CD4-positive, CD25-positive, alpha-beta regulatory T cell (primary cell): Measurements from ENCODE around the gene MED13L. TPM values are rescaled to one million over a fixed set of nuclear protein-coding genes. Genes with fewer than 3 reads are reported as not detected.
A peak's percentile ranks its signal among the peaks of the same experiment; 100 is the strongest.

Source experiments
- ATAC-seq, 2 donors: fragments of 150-1000 bp; cut with Tn5 transposase; one replicate each; pipeline ENCODE4 v1.10.0; 2021; ENCODE audit warnings: low read depth in 2 of 2, moderate number of reproducible peaks in 2 of 2, moderate library complexity in 1 of 2
- DNase-seq, 3 donors: peaks; one replicate each; pipeline versions ENCODE4 v3.0.0 to v3.0.0-alpha.2; 2012 to 2022; ENCODE audit warnings: mixed read lengths in 1 of 3
- H3K27ac ChIP-seq: one replicate; pipeline ENCODE4 v1.7.0; 2013; ENCODE audit warnings: mild to moderate bottlenecking, low read length; ENCODE audit not compliant: insufficient read depth, poor library complexity, severe bottlenecking
- H3K27me3 ChIP-seq: one replicate; pipeline ENCODE4 v1.7.0; 2013; ENCODE audit warnings: low read length; ENCODE audit not compliant: control insufficient read depth, insufficient read depth
- H3K36me3 ChIP-seq: one replicate; pipeline ENCODE4 v1.7.0; 2013; ENCODE audit warnings: mild to moderate bottlenecking, low read length, moderate library complexity; ENCODE audit not compliant: control insufficient read depth, insufficient read depth
- H3K4me1 ChIP-seq: 2 replicates; pipeline ENCODE4 v1.7.0; 2013; ENCODE audit warnings: mild to moderate bottlenecking, low read length; ENCODE audit not compliant: insufficient read depth, control insufficient read depth, poor library complexity, severe bottlenecking
- H3K4me3 ChIP-seq: one replicate; pipeline ENCODE4 v1.7.0; 2013; ENCODE audit warnings: low read depth, mild to moderate bottlenecking, low read length, moderate library complexity
- H3K9me3 ChIP-seq, 2 experiments: 1 replicate in 1 of 2; 2 replicates in 1 of 2; pipeline ENCODE4 v1.7.0; 2013; ENCODE audit warnings: low read length in 2 of 2, mild to moderate bottlenecking in 1 of 2, moderate library complexity in 1 of 2; ENCODE audit not compliant: control insufficient read depth in 2 of 2
- H3K27ac Mint-ChIP-seq, 3 donors: one replicate each; pipeline ENCODE4 v1.8.0; 2020 to 2022; ENCODE audit warnings: mild to moderate bottlenecking in 3 of 3, mixed read lengths in 3 of 3, moderate library complexity in 2 of 3
- H3K27me3 Mint-ChIP-seq: one replicate; pipeline ENCODE4 v1.8.0; 2022; ENCODE audit warnings: mild to moderate bottlenecking, mixed read lengths
- H3K36me3 Mint-ChIP-seq: one replicate; pipeline ENCODE4 v1.8.0; 2020; ENCODE audit warnings: mixed read lengths
- H3K4me1 Mint-ChIP-seq, 4 donors: one replicate each; pipeline ENCODE4 v1.8.0; 2020 to 2022; ENCODE audit warnings: mixed read lengths in 4 of 4, mild to moderate bottlenecking in 1 of 4
- H3K4me3 Mint-ChIP-seq, 4 donors: one replicate each; pipeline ENCODE4 v1.8.0; 2020 to 2022; ENCODE audit warnings: mild to moderate bottlenecking in 4 of 4, mixed read lengths in 4 of 4, moderate library complexity in 3 of 4
- H3K9me3 Mint-ChIP-seq, 7 donors: one replicate each; pipeline ENCODE4 v1.8.0; 2020 to 2022; ENCODE audit warnings: mixed read lengths in 7 of 7, mild to moderate bottlenecking in 3 of 7, moderate library complexity in 2 of 7
- polyA plus RNA-seq, 4 donors: library from polyadenylated mRNA; unstranded; fragments of 300-500 nt; fragmentation: Illumina TruSeq; gene quantifications; one replicate each; pipeline ENCODE4 v1.2.3, GENCODE V29; 2021
- total RNA-seq: library from RNA; stranded (reverse); gene quantifications from one replicate; pipeline ENCODE4 v1.2.3, GENCODE V29; 2022

MED13L gene
- total and polyA plus RNA-seq, 5 donors from 2014 or later = 4.5 to 179 (median 7.0) TPM

DNA sequence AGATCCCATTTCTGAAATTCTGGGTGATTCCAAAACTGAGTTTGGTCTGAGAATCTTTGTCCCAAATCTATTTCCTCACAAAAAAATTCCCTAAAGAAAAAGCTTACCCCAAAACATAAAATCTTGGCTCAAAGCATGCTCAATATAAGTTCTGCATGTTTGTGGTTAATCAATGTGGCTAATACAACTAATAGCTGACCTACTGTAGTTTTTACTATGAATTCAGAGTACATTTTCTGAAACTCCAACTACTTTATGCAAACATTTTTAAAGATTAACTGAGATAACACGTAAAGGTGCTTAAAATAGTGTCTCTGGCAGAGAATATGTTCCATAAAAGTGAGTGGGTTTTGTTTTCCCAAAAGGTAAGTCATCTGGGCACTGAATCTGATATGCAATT, 133.1 kb downstream of the MED13L start:
- Mint-ChIP-seq H3K9me3 (no peaks in the 10 kb centered on the region), H3K27ac (peak overlapping the region in 2 of 3 donors; percentile 33 to 77), H3K36me3 (no peaks in the 10 kb centered on the region), H3K4me3 (peak overlapping the region in 2 of 4 donors; percentile 15 to 31), H3K4me1 (peaks cover 38 to 49% (median 42%) of the 10 kb centered on the region in 4 donors), H3K27me3 (no peaks in the 10 kb centered on the region)
- DNase-seq (no peak), ATAC-seq (no peak)
- Histone ChIP-seq H3K4me3 (no peak overlapping the region), H3K4me1 (peaks cover 21% of the 10 kb centered on the region), H3K36me3 (no peaks in the 10 kb centered on the region), H3K27ac (no peak overlapping the region), H3K9me3 (no peaks in the 10 kb centered on the region), H3K27me3 (no peaks in the 10 kb centered on the region)

DNA sequence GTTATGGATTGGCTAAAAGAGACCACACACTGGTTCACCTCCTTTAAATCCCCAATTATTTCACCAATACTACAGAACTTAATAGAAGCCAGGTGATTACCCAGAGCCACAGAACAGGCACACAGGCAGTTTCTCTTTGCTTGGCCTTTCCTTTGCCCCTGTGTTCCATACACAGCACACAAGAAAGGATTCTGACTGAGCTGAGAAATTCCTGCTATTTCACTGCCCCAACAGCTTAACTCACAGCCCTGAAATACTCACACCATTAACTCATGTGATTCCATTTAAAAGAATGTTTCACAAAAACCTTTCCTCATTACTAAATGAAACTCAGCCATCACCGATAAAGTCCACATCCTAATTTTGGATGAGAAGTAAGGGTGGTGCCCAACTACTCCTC, 133.6 kb downstream of the MED13L start:
- H3K4me3 Mint-ChIP-seq = peak overlapping the region in 3 of 4 donors; percentile 26 to 73 (median 31)
- peak overlapping the region; percentile 33 for H3K4me3 ChIP-seq
- H3K9me3 ChIP-seq = no peaks in the 10 kb centered on the region
- H3K27me3 Mint-ChIP-seq = no peaks in the 10 kb centered on the region
- H3K9me3 Mint-ChIP-seq = no peaks in the 10 kb centered on the region
- peaks cover 16% of the 10 kb centered on the region for H3K4me1 ChIP-seq
- no peaks in the 10 kb centered on the region for H3K36me3 Mint-ChIP-seq
- ATAC-seq (no peak), DNase-seq (no peak)
- H3K36me3 ChIP-seq = no peaks in the 10 kb centered on the region
- peak overlapping the region in 1 of 3 donors; percentile 77 for H3K27ac Mint-ChIP-seq
- no peak overlapping the region for H3K27ac ChIP-seq
- H3K4me1 Mint-ChIP-seq = peaks cover 33 to 48% (median 39%) of the 10 kb centered on the region in 4 donors
- H3K27me3 ChIP-seq = no peaks in the 10 kb centered on the region

DNA sequence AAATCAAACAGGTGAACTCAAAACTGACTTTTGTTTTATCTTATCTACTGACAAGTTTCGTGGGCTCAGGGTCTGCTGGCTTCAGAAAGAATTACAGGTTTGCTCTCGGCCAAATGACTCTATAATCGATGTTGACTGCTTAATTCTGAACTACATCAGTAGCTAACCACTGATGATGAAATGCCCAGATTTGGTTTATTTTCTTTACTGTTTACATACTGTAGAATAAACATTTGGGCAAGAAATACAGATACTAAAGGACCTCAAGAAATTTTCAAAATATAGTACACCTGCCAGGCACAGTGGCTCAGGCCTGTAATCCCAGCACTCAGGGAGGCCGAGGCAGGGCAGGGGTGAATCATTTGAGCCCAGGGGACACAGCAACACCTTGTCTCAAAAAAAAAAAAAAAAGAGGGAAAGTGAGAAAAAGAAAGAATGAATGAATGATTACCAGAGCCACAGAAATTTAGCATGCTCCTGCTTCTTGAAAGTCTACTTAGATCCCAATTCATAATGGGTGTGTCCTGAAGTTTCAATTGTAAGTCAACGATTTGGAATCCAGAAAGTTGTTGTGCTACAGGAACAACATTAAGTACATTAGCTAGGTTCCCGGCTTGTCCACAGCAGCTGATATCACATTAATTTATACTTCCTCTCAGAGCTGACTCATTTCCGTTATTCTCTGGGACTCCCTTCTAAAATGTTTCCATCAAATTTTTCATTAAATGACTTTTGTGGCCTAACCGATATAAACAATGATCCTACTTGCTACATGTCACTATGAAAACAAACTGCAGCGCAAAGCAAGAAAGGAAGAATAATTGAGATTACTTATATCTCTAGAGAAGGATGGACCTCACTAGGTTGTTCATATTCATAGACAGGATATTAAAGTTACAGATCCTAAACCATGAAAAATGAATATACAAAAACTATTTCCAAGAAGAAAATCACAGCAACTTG, 134.3 kb downstream of the MED13L start:
- peak overlapping the region; percentile 20 to 77 (median 65) for H3K27ac Mint-ChIP-seq
- H3K4me1 ChIP-seq = peaks cover 16% of the 10 kb centered on the region
- peaks cover 29 to 51% (median 39%) of the 10 kb centered on the region in 4 donors for H3K4me1 Mint-ChIP-seq
- H3K36me3 Mint-ChIP-seq = no peaks in the 10 kb centered on the region
- no peak overlapping the region for H3K27ac ChIP-seq
- H3K9me3 Mint-ChIP-seq = no peaks in the 10 kb centered on the region
- peak in 1 of 3 donors; percentile 55 for DNase-seq
- no peaks in the 10 kb centered on the region for H3K27me3 ChIP-seq
- peak overlapping the region; percentile 26 to 73 (median 56) for H3K4me3 Mint-ChIP-seq
- H3K4me3 ChIP-seq = peak overlapping the region; percentile 33
- no peaks in the 10 kb centered on the region for H3K9me3 ChIP-seq
- no peaks in the 10 kb centered on the region for H3K27me3 Mint-ChIP-seq
- ATAC-seq = no peak
- H3K36me3 ChIP-seq = no peaks in the 10 kb centered on the region

DNA sequence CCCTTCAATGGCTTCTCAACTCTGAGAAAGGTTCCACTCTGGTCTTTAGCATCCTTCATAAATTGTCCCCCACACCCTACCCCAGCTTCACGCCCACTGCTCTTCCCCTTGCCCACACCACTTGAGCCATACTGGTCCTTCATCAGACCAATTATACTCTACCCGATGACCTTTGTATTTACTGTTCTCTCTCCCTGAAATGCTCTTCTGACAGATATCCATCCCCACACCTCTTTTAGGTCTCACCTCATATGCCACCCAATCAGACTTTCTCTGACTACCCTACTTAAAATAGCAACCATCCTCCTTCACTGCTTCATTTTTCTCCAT, 135.7 kb downstream of the MED13L start:
- Histone ChIP-seq H3K27me3 (no peaks in the 10 kb centered on the region), H3K9me3 (no peaks in the 10 kb centered on the region), H3K4me3 (no peak overlapping the region), H3K4me1 (peaks cover 18% of the 10 kb centered on the region), H3K36me3 (no peaks in the 10 kb centered on the region), H3K27ac (no peak overlapping the region)
- Mint-ChIP-seq H3K4me3 (peak overlapping the region in 1 of 4 donors; percentile 10), H3K27me3 (no peaks in the 10 kb centered on the region), H3K27ac (peak overlapping the region in 2 of 3 donors; percentile 21 to 27), H3K9me3 (no peaks in the 10 kb centered on the region), H3K36me3 (no peaks in the 10 kb centered on the region), H3K4me1 (peaks cover 36 to 60% (median 47%) of the 10 kb centered on the region in 4 donors)
- DNase-seq (no peak), ATAC-seq (no peak)

DNA sequence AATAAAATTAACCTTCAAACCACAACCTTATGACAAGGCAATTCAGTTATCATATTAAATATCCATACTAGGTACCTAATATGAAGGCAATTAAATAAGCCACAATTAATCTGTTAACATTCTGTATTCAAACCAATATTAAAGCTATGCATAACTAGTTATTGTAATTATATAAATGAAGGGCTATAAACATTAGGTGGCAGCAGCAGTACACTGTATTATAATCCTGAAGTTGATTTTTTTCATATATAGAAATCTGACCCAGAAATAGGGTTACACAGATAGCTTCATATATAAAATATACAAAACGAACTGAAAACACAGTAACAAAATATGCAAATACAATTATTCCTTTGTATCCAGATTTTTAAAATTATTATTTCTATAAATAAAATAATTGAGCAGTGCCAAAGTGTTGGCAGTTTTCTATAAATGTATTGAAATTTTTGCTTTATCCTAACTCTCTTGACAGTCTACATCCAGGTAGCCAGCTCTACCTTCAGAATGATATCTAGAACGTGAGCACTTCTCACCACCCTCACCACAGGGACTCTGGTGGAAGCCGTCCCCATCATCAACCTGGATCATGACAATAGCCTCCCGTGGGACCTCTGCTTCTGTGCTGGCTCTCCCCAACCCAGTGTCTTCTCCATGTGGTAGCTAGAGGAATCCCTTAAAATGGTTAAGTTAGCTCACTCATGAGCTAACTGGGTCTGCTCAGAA, 136.2 kb downstream of the MED13L start:
- Mint-ChIP-seq H3K4me1 (peaks cover 36 to 64% (median 50%) of the 10 kb centered on the region in 4 donors), H3K4me3 (no peak overlapping the region), H3K27me3 (no peaks in the 10 kb centered on the region), H3K9me3 (no peaks in the 10 kb centered on the region), H3K36me3 (no peaks in the 10 kb centered on the region), H3K27ac (peak overlapping the region in 1 of 3 donors; percentile 21)
- ATAC-seq = no peak
- H3K4me1 ChIP-seq = peaks cover 18% of the 10 kb centered on the region
- no peaks in the 10 kb centered on the region for H3K27me3 ChIP-seq
- no peaks in the 10 kb centered on the region for H3K9me3 ChIP-seq
- no peaks in the 10 kb centered on the region for H3K36me3 ChIP-seq
- no peak overlapping the region for H3K4me3 ChIP-seq
- peak in 2 of 3 donors; percentile 23 to 35 for DNase-seq
- H3K27ac ChIP-seq = no peak overlapping the region

DNA sequence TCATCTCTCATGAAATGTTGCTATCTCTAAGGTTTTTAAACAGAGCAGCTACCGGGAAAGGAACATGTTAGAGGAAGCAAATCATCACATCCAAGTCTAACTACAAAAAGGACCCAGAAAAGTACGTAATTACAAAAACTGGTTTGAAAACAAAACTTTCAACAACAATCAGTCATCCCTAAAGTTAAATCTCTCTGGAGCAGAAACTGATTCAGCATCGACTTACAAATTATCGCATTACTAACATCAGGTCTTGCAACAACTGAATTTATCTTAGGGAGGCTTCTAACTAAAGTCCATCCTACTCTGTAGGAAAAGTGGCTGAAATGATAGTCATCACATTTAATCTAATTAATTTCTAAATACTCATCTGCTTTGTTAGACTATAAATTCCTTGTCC, 137.0 kb downstream of the MED13L start:
- Mint-ChIP-seq H3K9me3 (no peaks in the 10 kb centered on the region), H3K4me3 (peak overlapping the region in 1 of 4 donors; percentile 2), H3K27ac (no peak overlapping the region), H3K27me3 (no peaks in the 10 kb centered on the region), H3K4me1 (peaks cover 36 to 69% (median 54%) of the 10 kb centered on the region in 4 donors), H3K36me3 (no peaks in the 10 kb centered on the region)
- H3K4me1 ChIP-seq = peaks cover 18% of the 10 kb centered on the region
- no peaks in the 10 kb centered on the region for H3K36me3 ChIP-seq
- H3K9me3 ChIP-seq = no peaks in the 10 kb centered on the region
- no peaks in the 10 kb centered on the region for H3K27me3 ChIP-seq
- ATAC-seq (no peak), DNase-seq (no peak)
- H3K27ac ChIP-seq = no peak overlapping the region
- no peak overlapping the region for H3K4me3 ChIP-seq

DNA sequence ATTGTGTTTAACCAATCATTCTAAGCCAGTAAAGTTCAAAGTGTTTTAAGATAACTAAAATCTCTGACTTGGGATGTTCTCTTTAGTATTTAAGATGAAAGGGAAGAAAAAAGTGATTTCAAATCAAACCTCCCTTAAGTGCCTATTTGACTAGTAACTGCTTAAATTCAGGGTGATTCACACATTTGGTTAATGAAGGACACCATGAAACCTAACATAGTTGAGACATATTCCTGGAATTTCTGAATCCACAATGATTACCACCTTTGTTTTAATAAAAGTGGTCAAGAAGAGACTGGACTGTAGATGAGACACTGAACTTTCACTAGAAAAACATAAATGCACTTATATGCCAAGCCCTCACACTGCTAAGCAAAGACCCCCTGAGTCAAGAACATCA, 138.7 kb downstream of the MED13L start:
- DNase-seq = no peak
- Mint-ChIP-seq H3K27me3 (no peaks in the 10 kb centered on the region), H3K9me3 (no peaks in the 10 kb centered on the region), H3K4me1 (peaks cover 36 to 70% (median 54%) of the 10 kb centered on the region in 4 donors), H3K36me3 (no peaks in the 10 kb centered on the region), H3K4me3 (peak overlapping the region in 1 of 4 donors; percentile 11), H3K27ac (no peak overlapping the region)
- Histone ChIP-seq H3K4me1 (peaks cover 13% of the 10 kb centered on the region), H3K4me3 (no peak overlapping the region), H3K27me3 (no peaks in the 10 kb centered on the region), H3K36me3 (no peaks in the 10 kb centered on the region), H3K9me3 (no peaks in the 10 kb centered on the region), H3K27ac (no peak overlapping the region)
- no peak for ATAC-seq
